GM12874 (cell line): ENCODE measurements around the gene KMT2C.

Experiments used
- TF ChIP-seq, protein P1 (sequence below): IDR thresholded peaks from 2 replicates; pipeline ENCODE4 v1.5.1; 2011; ENCODE audit warnings: low read depth, mild to moderate bottlenecking, control low read depth, low read length, moderate library complexity; ENCODE audit not compliant: insufficient read depth

Gene KMT2C

DNA sequence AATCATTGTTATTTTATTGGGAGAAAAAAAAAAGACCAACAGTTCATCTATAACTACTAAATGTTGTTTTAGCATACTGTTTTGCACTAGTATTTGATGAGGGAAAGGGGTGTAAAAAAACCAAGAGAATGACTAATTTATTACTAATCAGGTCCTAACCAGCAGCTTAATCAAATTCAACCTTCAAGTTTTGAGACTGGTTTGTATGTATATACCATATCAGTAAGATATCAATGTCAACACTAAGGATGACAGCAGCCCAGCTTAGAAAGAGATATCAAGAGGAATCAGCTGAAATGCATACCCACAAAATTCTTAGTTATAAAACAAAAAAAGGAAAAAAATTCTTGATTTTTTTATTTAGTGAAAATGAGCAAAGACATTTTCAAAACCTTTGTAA, 122.6 kb downstream of the KMT2C start:
- TF ChIP-seq, protein P1, sequence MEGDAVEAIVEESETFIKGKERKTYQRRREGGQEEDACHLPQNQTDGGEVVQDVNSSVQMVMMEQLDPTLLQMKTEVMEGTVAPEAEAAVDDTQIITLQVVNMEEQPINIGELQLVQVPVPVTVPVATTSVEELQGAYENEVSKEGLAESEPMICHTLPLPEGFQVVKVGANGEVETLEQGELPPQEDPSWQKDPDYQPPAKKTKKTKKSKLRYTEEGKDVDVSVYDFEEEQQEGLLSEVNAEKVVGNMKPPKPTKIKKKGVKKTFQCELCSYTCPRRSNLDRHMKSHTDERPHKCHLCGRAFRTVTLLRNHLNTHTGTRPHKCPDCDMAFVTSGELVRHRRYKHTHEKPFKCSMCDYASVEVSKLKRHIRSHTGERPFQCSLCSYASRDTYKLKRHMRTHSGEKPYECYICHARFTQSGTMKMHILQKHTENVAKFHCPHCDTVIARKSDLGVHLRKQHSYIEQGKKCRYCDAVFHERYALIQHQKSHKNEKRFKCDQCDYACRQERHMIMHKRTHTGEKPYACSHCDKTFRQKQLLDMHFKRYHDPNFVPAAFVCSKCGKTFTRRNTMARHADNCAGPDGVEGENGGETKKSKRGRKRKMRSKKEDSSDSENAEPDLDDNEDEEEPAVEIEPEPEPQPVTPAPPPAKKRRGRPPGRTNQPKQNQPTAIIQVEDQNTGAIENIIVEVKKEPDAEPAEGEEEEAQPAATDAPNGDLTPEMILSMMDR = no peak

DNA sequence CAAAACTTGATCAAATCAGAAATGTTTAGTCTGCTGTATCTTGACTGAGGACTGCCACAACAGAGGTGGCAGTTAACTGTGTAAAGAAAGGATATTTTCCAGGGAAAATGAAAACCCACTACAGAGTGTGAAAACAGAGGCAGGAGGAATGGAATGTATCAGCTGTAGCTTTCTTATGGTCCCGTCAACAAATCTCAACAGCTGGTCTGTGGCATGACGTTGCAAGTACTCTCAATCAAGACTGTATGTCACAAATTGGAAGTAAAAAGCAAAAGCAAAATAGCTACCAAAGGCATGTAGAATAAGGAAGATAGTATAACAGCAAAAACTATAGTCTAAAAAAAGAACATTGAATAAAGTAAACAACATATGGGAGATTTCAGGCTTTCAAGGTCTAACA, 123.5 kb downstream of the KMT2C start:
- TF ChIP-seq, protein P1 = no peak

DNA sequence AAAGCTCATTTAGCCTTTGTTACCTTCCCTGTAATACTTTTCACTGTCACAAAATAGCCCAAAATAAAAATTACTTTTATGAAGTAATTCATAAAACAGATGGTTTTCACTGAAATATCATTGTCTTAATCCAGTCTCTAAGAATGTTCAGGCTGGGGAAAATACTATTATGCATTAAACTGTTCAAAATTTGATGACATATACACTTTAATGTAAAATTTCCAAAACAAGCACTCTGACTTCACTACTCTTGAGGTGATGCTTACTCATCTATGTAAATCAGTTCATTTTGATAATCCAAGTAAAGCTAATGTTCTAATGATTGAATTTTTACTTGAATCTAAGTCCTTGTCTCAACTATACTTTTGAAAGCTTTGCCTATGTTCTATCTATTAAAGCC, 127.9 kb downstream of the KMT2C start:
- TF ChIP-seq, protein P1 = no peak

DNA sequence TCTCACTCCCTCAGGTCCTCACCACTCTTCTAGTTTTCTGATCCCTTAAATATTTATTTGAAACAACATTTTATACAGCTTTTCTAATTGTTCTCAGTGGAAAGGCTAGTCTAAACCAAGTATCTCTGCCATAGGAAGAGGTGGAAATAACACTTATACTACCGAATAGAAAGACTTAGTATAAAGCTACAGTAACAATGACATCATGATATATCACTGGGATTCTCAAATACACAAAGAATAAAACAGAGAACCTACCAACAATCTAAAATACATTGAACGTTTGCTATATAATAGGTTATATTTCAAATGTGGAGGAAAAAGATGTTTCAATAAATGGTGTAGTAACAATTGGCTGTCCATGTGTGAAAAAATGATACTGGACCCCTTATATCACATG, 142.9 kb downstream of the KMT2C start:
- TF ChIP-seq, protein P1 = no peak

DNA sequence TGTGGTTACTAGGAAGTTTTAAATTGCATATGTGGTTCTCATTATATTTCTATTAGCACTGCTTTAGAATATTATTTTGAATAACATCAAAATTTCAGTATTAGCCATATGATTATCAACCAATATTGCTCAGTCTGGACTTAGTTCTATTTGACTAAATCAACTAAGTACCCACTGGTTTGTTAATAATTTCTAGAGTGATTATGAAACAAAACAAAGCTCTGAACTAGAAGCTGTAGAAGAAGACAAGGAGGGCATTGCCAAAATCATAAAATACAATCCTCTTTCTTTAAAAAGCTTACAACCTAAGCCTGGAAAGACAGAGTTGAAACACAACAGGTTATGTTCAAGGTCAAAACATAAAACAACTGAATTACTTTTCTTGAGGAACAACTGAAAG, 204.7 kb downstream of the KMT2C start:
- TF ChIP-seq, protein P1 = no peak

DNA sequence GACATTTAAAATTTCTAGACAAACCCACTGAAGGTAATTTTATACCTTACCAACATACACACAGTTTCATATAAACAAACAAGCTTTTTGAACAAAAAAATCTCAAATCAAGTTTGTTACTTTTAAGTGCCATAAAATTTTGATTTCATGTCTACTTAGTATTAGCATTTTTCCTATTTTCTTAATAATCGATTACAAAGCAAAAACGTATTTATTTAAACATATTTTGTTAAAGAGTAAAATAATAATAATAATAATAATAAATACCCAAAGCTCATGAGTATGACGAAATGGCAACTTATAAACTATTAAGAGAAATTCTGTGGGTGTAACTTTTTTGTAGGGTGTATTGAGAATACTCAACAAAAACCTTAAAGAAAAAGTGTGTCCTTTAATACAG, 232.7 kb downstream of the KMT2C start:
- TF ChIP-seq, protein P1 = no peak

DNA sequence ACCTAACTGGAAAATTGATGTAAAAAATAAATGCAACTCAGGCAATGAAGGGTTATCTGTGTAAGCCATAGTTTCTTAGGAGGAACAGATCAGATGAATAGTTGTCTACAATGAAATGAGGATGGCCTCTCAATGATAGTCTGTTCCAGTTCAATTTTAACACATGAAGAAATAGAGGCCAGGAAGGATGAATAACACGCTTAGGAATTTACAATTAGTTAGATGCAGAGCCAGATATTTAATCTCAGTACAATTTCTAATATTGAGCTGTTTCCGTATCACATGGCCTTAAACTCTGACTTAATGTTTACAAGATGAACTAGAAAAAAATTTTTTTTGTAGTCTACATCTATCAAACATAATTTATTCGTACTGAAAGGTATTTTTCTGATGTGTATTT, 233.7 kb downstream of the KMT2C start:
- TF ChIP-seq, protein P1 = no peak

DNA sequence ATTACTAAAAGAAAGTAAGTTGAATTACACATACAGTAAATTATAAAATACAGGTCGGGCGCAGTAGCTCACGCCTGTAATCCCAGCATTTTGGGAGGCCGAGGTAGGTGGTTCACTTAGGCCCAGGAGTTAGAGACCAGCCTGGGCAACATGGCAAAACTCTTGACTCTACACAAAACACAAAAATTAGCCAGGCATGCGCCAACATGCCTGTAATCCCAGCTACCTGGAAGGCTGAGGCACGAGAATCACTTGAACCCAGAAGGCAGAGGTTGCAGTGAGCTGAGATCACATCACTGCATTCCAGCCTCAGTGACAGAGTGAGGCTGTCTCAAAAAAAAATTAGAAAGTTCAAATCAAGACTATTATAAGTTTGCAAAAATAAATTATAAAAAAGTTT, 235.4 kb downstream of the KMT2C start:
- TF ChIP-seq, protein P1 = no peak
